Activated T-helper 1 cell treated with anti-CD3 and anti-CD28 coated beads, Interleukin-12 subunit alpha, Interleukin-12 subunit beta, Interleukin-2, Interleukin-4 antibody, amounts not matched to agents 30 ng/mL and 10 ng/mL and 1 ng/mL, durations not matched to agents 14 hours and 24 hours and 36 hours (primary cell): Measurements from ENCODE around the gene CTIF. TPM values are rescaled to one million over a fixed set of nuclear protein-coding genes. Genes with fewer than 3 reads are reported as not detected.

Experiments used
- DNase-seq: peaks from one replicate; pipeline ENCODE4 v3.0.0; 2021; ENCODE audit warnings: low spot score
- H3K27ac Mint-ChIP-seq: one replicate; pipeline ENCODE4 v1.8.0; 2021; ENCODE audit warnings: mild to moderate bottlenecking, mixed read lengths
- H3K27me3 Mint-ChIP-seq: one replicate; pipeline ENCODE4 v1.8.0; 2022; ENCODE audit warnings: mild to moderate bottlenecking, moderate library complexity, mixed read lengths; ENCODE audit not compliant: insufficient read depth
- H3K36me3 Mint-ChIP-seq: one replicate; pipeline ENCODE4 v1.8.0; 2021; ENCODE audit warnings: low read depth, mixed read lengths
- H3K4me1 Mint-ChIP-seq: one replicate; pipeline ENCODE4 v1.8.0; 2021; ENCODE audit warnings: low read depth, mixed read lengths
- H3K4me3 Mint-ChIP-seq: one replicate; pipeline ENCODE4 v1.8.0; 2021; ENCODE audit warnings: mild to moderate bottlenecking, moderate library complexity, mixed read lengths
- H3K9me3 Mint-ChIP-seq: one replicate; pipeline ENCODE4 v1.8.0; 2021; ENCODE audit warnings: mixed read lengths
- intact Hi-C: fragments of 100-400 bp; cut with micrococcal nuclease; formaldehyde crosslinking; loops from one replicate; pipeline ENCODE4 v1.15.1; 2024
- total RNA-seq: library from RNA; stranded (reverse); gene quantifications from 2 replicates; pipeline ENCODE4 v1.2.3, GENCODE V29; 2022

The CTIF gene
- total RNA-seq, 1 donor from 2014 or later: 7.2 TPM

GRCh38 chr18:48840491-48840877, 301.7 kb downstream of the CTIF start:
- H3K4me1 Mint-ChIP-seq: peaks cover 67% of the 10 kb centered on the region
- no peak overlapping the region for H3K4me3 Mint-ChIP-seq
- H3K9me3 Mint-ChIP-seq: no peaks in the 10 kb centered on the region
- H3K27me3 Mint-ChIP-seq: peaks cover 1% of the 10 kb centered on the region
- DNase-seq: no peak
- no peaks in the 10 kb centered on the region for H3K36me3 Mint-ChIP-seq
- intact Hi-C loops: no loop called here
- H3K27ac Mint-ChIP-seq: no peak overlapping the region

GRCh38 chr18:48841381-48842258, 302.8 kb downstream of the CTIF start:
- Mint-ChIP-seq H3K27ac (peak overlapping the region; percentile 87), H3K4me3 (peak overlapping the region; percentile 39), H3K27me3 (peaks cover 4% of the 10 kb centered on the region), H3K4me1 (peaks cover 59% of the 10 kb centered on the region), H3K9me3 (peaks cover 3% of the 10 kb centered on the region), H3K36me3 (peaks cover 3% of the 10 kb centered on the region)
- DNase-seq: no peak
- intact Hi-C loops: loop anchor here (1.0 to 2.0 kb wide), 3 partner anchors 7 to 40 kb away; no protein-coding TSS in a partner anchor

- Mint-ChIP-seq H3K9me3 (peaks cover 3% of the 10 kb centered on the region), H3K27me3 (peaks cover 4% of the 10 kb centered on the region), H3K4me1 (peaks cover 59% of the 10 kb centered on the region), H3K36me3 (peaks cover 3% of the 10 kb centered on the region), H3K4me3 (peak overlapping the region; percentile 39), H3K27ac (peak overlapping the region; percentile 87)
- intact Hi-C loops: loop anchor here (1.0 to 2.0 kb wide), 3 partner anchors 8 to 41 kb away; no protein-coding TSS in a partner anchor
- peak; percentile 38 for DNase-seq
These were observed 303.6 kb downstream of the CTIF start for GRCh38 chr18:48842259-48843061.

- H3K27me3 Mint-ChIP-seq: peaks cover 4% of the 10 kb centered on the region
- DNase-seq: no peak
- peaks cover 3% of the 10 kb centered on the region for H3K9me3 Mint-ChIP-seq
- H3K36me3 Mint-ChIP-seq: peaks cover 3% of the 10 kb centered on the region
- H3K4me1 Mint-ChIP-seq: peaks cover 56% of the 10 kb centered on the region
- no peak overlapping the region for H3K4me3 Mint-ChIP-seq
- H3K27ac Mint-ChIP-seq: peak overlapping the region; percentile 67
- intact Hi-C loops: loop anchor here (2.0 kb wide), 1 partner anchor 26 kb away; no protein-coding TSS in a partner anchor
These were observed 304.3 kb downstream of the CTIF start for GRCh38 chr18:48843162-48843561.

- intact Hi-C loops: loop anchor here (2.0 kb wide), 1 partner anchor 25 kb away; no protein-coding TSS in a partner anchor
- no peak overlapping the region for H3K4me3 Mint-ChIP-seq
- H3K36me3 Mint-ChIP-seq: peaks cover 3% of the 10 kb centered on the region
- H3K27ac Mint-ChIP-seq: peak overlapping the region; percentile 67
- no peak for DNase-seq
- peaks cover 52% of the 10 kb centered on the region for H3K4me1 Mint-ChIP-seq
- H3K9me3 Mint-ChIP-seq: peaks cover 3% of the 10 kb centered on the region
- peaks cover 4% of the 10 kb centered on the region for H3K27me3 Mint-ChIP-seq
These were observed 304.8 kb downstream of the CTIF start for GRCh38 chr18:48843596-48843995.

GRCh38 chr18:48844271-48844670, 305.4 kb downstream of the CTIF start:
- no peak overlapping the region for H3K27ac Mint-ChIP-seq

GRCh38 chr18:48845174-48845573, 306.3 kb downstream of the CTIF start:
- Mint-ChIP-seq H3K9me3 (peaks cover 3% of the 10 kb centered on the region), H3K4me3 (no peak overlapping the region), H3K4me1 (peaks cover 37% of the 10 kb centered on the region), H3K27ac (no peak overlapping the region), H3K27me3 (peaks cover 4% of the 10 kb centered on the region), H3K36me3 (peaks cover 3% of the 10 kb centered on the region)
- intact Hi-C loops: no loop called here
- no peak for DNase-seq

More at GRCh38 chr18:48844271-48844670, 305.4 kb downstream of the CTIF start:
- peaks cover 3% of the 10 kb centered on the region for H3K9me3 Mint-ChIP-seq
- peaks cover 3% of the 10 kb centered on the region for H3K36me3 Mint-ChIP-seq
- intact Hi-C loops: no loop called here
- H3K27me3 Mint-ChIP-seq: peaks cover 4% of the 10 kb centered on the region
- peaks cover 45% of the 10 kb centered on the region for H3K4me1 Mint-ChIP-seq
- no peak overlapping the region for H3K4me3 Mint-ChIP-seq
- DNase-seq: no peak

GRCh38 chr18:48846423-48846932, 307.6 kb downstream of the CTIF start:
- intact Hi-C loops: no loop called here
- H3K4me1 Mint-ChIP-seq: peaks cover 37% of the 10 kb centered on the region

GRCh38 chr18:48847807-48848486, 309.1 kb downstream of the CTIF start:
- H3K4me3 Mint-ChIP-seq: no peak overlapping the region
- H3K4me1 Mint-ChIP-seq: peaks cover 34% of the 10 kb centered on the region
- H3K27ac Mint-ChIP-seq: no peak overlapping the region
- peaks cover 3% of the 10 kb centered on the region for H3K9me3 Mint-ChIP-seq
- peaks cover 4% of the 10 kb centered on the region for H3K36me3 Mint-ChIP-seq
- intact Hi-C loops: no loop called here
- H3K27me3 Mint-ChIP-seq: peaks cover 4% of the 10 kb centered on the region
- no peak for DNase-seq

More at GRCh38 chr18:48846423-48846932, 307.6 kb downstream of the CTIF start:
- Mint-ChIP-seq H3K4me3 (no peak overlapping the region), H3K27me3 (peaks cover 4% of the 10 kb centered on the region), H3K9me3 (peaks cover 3% of the 10 kb centered on the region), H3K27ac (no peak overlapping the region), H3K36me3 (peaks cover 3% of the 10 kb centered on the region)
- DNase-seq: no peak

- no peak overlapping the region for H3K4me3 Mint-ChIP-seq
- H3K9me3 Mint-ChIP-seq: peaks cover 3% of the 10 kb centered on the region
- intact Hi-C loops: no loop called here
- peaks cover 4% of the 10 kb centered on the region for H3K36me3 Mint-ChIP-seq
- H3K27ac Mint-ChIP-seq: no peak overlapping the region
- no peak for DNase-seq
- peaks cover 33% of the 10 kb centered on the region for H3K4me1 Mint-ChIP-seq
- peaks cover 4% of the 10 kb centered on the region for H3K27me3 Mint-ChIP-seq
These were observed 309.9 kb downstream of the CTIF start for GRCh38 chr18:48848641-48849143.

- no peak overlapping the region for H3K4me3 Mint-ChIP-seq
- no peak for DNase-seq
- H3K36me3 Mint-ChIP-seq: peaks cover 1% of the 10 kb centered on the region
- intact Hi-C loops: no loop called here
- no peaks in the 10 kb centered on the region for H3K9me3 Mint-ChIP-seq
- H3K27me3 Mint-ChIP-seq: no peaks in the 10 kb centered on the region
- no peak overlapping the region for H3K27ac Mint-ChIP-seq
- H3K4me1 Mint-ChIP-seq: peaks cover 26% of the 10 kb centered on the region
These were observed 312.2 kb downstream of the CTIF start for GRCh38 chr18:48850822-48851598.
